GM23338 (cell line): Measurements from ENCODE around the gene ELF5. TPM values are rescaled to one million over a fixed set of nuclear protein-coding genes. Genes with fewer than 3 reads are reported as not detected.

Source experiments
- ATAC-seq: fragments of 200-7000 bp; cut with Tn5 transposase; 3 replicates; pipeline ENCODE4 v1.9.1; 2020
- DNase-seq: peaks from one replicate; pipeline ENCODE4 v3.0.0-alpha.2; 2015; ENCODE audit warnings: low spot score
- H2AFZ ChIP-seq: fragments of 200-600 bp; sonication (generic); 2 replicates; pipeline ENCODE4 v1.8.0; 2016; ENCODE audit warnings: antibody characterized with exemption, mild to moderate bottlenecking, moderate library complexity
- H3F3A ChIP-seq: fragments of 200-600 bp; sonication (generic); replicated peaks from 2 replicates; pipeline ENCODE4 v1.8.0; 2017; ENCODE audit warnings: antibody characterized with exemption, mixed run types, low read depth
- H3K27ac ChIP-seq: fragments of 200-600 bp; sonication (generic); 2 replicates; pipeline ENCODE4 v1.6.1; 2016; ENCODE audit warnings: low read depth
- H3K27me3 ChIP-seq: fragments of 200-600 bp; sonication (generic); 2 replicates; pipeline ENCODE4 v1.8.0; 2016; ENCODE audit warnings: mild to moderate bottlenecking, mixed run types, moderate library complexity; ENCODE audit not compliant: insufficient read depth
- H3K36me3 ChIP-seq: fragments of 200-600 bp; sonication (generic); 2 replicates; pipeline ENCODE4 v1.8.0; 2016; ENCODE audit warnings: mild to moderate bottlenecking; ENCODE audit not compliant: insufficient read depth
- H3K4me1 ChIP-seq: fragments of 200-600 bp; sonication (generic); 2 replicates; pipeline ENCODE4 v1.8.0; 2016; ENCODE audit warnings: mild to moderate bottlenecking, moderate library complexity; ENCODE audit not compliant: insufficient read depth
- H3K4me2 ChIP-seq: fragments of 200-600 bp; sonication (generic); 2 replicates; pipeline ENCODE4 v1.7.1; 2017; ENCODE audit warnings: mixed run types
- H3K4me3 ChIP-seq: fragments of 200-600 bp; sonication (generic); 2 replicates; pipeline ENCODE4 v1.6.1; 2016; ENCODE audit warnings: mixed run types
- H3K79me2 ChIP-seq: fragments of 200-600 bp; sonication (generic); replicated peaks from 2 replicates; pipeline ENCODE4 v1.8.0; 2017; ENCODE audit warnings: mild to moderate bottlenecking; ENCODE audit not compliant: insufficient read depth
- H3K9me2 ChIP-seq: fragments of 200-600 bp; sonication (generic); 2 replicates; pipeline ENCODE4 v1.8.0; 2017; ENCODE audit not compliant: insufficient read depth
- H4K20me1 ChIP-seq: fragments of 200-600 bp; sonication (generic); replicated peaks from 2 replicates; pipeline ENCODE4 v1.8.0; 2017; ENCODE audit warnings: mild to moderate bottlenecking; ENCODE audit not compliant: insufficient read depth
- H3K27ac Mint-ChIP-seq: 2 replicates; pipeline ENCODE4 v1.8.0; 2020; ENCODE audit warnings: inconsistent platforms, mild to moderate bottlenecking, moderate library complexity, mixed read lengths
- H3K27me3 Mint-ChIP-seq: 3 replicates; pipeline ENCODE4 v1.8.0; 2022; ENCODE audit warnings: low read depth, mild to moderate bottlenecking, moderate library complexity, mixed read lengths, inconsistent platforms; ENCODE audit not compliant: insufficient read depth, poor library complexity
- H3K36me3 Mint-ChIP-seq: 3 replicates; pipeline ENCODE4 v1.8.0; 2021; ENCODE audit warnings: low read depth, mild to moderate bottlenecking, inconsistent platforms, moderate library complexity, mixed read lengths
- H3K4me1 Mint-ChIP-seq: 3 replicates; pipeline ENCODE4 v1.8.0; 2020; ENCODE audit warnings: mild to moderate bottlenecking, inconsistent platforms, mixed read lengths
- H3K4me3 Mint-ChIP-seq: 3 replicates; pipeline ENCODE4 v1.8.0; 2021; ENCODE audit warnings: moderate library complexity, mild to moderate bottlenecking, inconsistent platforms, mixed read lengths
- H3K9me3 Mint-ChIP-seq: 3 replicates; pipeline ENCODE4 v1.8.0; 2020; ENCODE audit warnings: moderate library complexity, mild to moderate bottlenecking, inconsistent platforms, mixed read lengths
- EZH2 ChIP-seq: fragments of 200-600 bp; sonication (generic); IDR thresholded peaks from one replicate; pipeline ENCODE4 v1.8.0; 2017; ENCODE audit warnings: antibody characterized with exemption, mild to moderate bottlenecking, low read depth; ENCODE audit not compliant: unreplicated experiment
- EZH2phosphoT487 ChIP-seq: fragments of 200-600 bp; sonication (generic); IDR thresholded peaks from one replicate; pipeline ENCODE4 v1.8.1; 2018; ENCODE audit warnings: antibody characterized with exemption; ENCODE audit not compliant: unreplicated experiment
- JUNB ChIP-seq: IDR thresholded peaks from one replicate; pipeline ENCODE4 v1.6.1; 2016; ENCODE audit warnings: antibody characterized with exemption; ENCODE audit not compliant: unreplicated experiment
- NANOG ChIP-seq: IDR thresholded peaks from 2 replicates; pipeline ENCODE4 v1.6.1; 2016; ENCODE audit warnings: antibody characterized with exemption, borderline replicate concordance
- POLR2AphosphoS5 ChIP-seq: IDR thresholded peaks from 2 replicates; pipeline ENCODE4 v1.6.1; 2016; ENCODE audit warnings: antibody characterized with exemption, low read depth
- STAT1 ChIP-seq: IDR thresholded peaks from one replicate; pipeline ENCODE4 v1.6.1; 2016; ENCODE audit warnings: antibody characterized with exemption; ENCODE audit not compliant: unreplicated experiment
- polyA plus RNA-seq: library from polyadenylated mRNA; unstranded; fragments of >200 nt; fragmentation: Nextera tagmentation; extraction: Ambion mirVana; gene quantifications from 2 replicates; pipeline ENCODE4 v1.2.1, GENCODE V29; 2016
- total RNA-seq: library from RNA; depleted of rRNA; stranded (reverse); fragments of >200 nt; shearing (Covaris generic); gene quantifications from 2 replicates; pipeline ENCODE4 v1.2.3, GENCODE V29; 2014
- TF ChIP-seq, protein P1 (sequence below): fragments of 250-450 bp; sonication (Bioruptor Pico); IDR thresholded peaks from 2 replicates; pipeline ENCODE4 v1.5.0; 2020; ENCODE audit warnings: mild to moderate bottlenecking, moderate library complexity
- TF ChIP-seq, protein P2 (sequence below), 2 experiments: fragments of 200-600 bp in 1 of 2; sonication (generic) in 1 of 2; conservative IDR thresholded peaks; 2 replicates each; pipeline versions ENCODE4 v1.5.1 to v1.6.1; 2016 to 2017; ENCODE audit warnings: antibody characterized with exemption in 2 of 2, low read depth in 2 of 2, mild to moderate bottlenecking in 2 of 2, moderate library complexity in 1 of 2
- TF ChIP-seq, protein P3 (sequence below): IDR thresholded peaks from one replicate; pipeline ENCODE4 v1.6.1; 2018; ENCODE audit warnings: antibody characterized with exemption; ENCODE audit not compliant: unreplicated experiment

ELF5 gene
- total and polyA plus RNA-seq, 2 experiments from 2014 or later, result not detected

DNA sequence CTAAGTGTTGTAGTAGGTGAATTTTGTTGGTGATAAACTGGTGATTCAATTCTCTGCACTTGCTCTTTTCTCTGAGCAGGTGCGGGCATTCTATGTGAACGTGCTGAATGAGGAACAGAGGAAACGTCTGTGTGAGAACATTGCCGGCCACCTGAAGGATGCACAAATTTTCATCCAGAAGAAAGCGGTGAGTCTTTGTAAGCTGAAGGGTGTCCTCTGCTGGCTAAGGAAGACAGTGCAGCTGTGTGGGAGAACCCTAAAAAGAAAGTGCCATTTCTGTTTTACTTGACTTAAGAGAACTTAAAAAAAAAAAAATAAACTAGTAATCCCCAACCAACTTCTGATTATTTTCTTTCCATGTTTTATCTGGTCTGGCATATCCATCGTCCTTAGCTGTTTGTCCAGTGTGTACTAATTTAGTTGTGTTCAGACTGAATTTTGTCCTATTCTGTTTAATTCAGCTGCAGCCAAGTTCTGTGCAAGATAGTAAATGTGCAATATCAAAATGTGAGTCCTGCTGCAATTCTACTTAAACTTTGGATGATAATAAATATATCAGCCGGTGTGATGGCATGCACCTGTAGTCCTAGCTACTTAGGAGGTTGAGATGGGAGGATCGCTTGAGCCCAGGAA, 45.3 kb downstream of the ELF5 start:
- Histone ChIP-seq H3K27ac (no peak overlapping the region), H2AFZ (no peak overlapping the region), H3K9me2 (no peaks in the 10 kb centered on the region), H4K20me1 (no peaks in the 10 kb centered on the region), H3K27me3 (no peaks in the 10 kb centered on the region), H3K36me3 (peaks cover 32% of the 10 kb centered on the region), H3K4me2 (no peak overlapping the region), H3F3A (no peaks in the 10 kb centered on the region), H3K4me1 (no peaks in the 10 kb centered on the region), H3K79me2 (no peaks in the 10 kb centered on the region), H3K4me3 (no peak overlapping the region)
- Mint-ChIP-seq H3K27ac (no peak overlapping the region), H3K36me3 (peaks cover 68% of the 10 kb centered on the region), H3K9me3 (peaks cover 30% of the 10 kb centered on the region), H3K27me3 (no peaks in the 10 kb centered on the region), H3K4me1 (no peaks in the 10 kb centered on the region), H3K4me3 (no peak overlapping the region)
- DNase-seq (peak; percentile 68), ATAC-seq (no peak)
- TF ChIP-seq EZH2phosphoT487 (no peak), JUNB (no peak), EZH2 (no peak), POLR2AphosphoS5 (no peak), NANOG (no peak), STAT1 (no peak)
- TF ChIP-seq, protein P1, sequence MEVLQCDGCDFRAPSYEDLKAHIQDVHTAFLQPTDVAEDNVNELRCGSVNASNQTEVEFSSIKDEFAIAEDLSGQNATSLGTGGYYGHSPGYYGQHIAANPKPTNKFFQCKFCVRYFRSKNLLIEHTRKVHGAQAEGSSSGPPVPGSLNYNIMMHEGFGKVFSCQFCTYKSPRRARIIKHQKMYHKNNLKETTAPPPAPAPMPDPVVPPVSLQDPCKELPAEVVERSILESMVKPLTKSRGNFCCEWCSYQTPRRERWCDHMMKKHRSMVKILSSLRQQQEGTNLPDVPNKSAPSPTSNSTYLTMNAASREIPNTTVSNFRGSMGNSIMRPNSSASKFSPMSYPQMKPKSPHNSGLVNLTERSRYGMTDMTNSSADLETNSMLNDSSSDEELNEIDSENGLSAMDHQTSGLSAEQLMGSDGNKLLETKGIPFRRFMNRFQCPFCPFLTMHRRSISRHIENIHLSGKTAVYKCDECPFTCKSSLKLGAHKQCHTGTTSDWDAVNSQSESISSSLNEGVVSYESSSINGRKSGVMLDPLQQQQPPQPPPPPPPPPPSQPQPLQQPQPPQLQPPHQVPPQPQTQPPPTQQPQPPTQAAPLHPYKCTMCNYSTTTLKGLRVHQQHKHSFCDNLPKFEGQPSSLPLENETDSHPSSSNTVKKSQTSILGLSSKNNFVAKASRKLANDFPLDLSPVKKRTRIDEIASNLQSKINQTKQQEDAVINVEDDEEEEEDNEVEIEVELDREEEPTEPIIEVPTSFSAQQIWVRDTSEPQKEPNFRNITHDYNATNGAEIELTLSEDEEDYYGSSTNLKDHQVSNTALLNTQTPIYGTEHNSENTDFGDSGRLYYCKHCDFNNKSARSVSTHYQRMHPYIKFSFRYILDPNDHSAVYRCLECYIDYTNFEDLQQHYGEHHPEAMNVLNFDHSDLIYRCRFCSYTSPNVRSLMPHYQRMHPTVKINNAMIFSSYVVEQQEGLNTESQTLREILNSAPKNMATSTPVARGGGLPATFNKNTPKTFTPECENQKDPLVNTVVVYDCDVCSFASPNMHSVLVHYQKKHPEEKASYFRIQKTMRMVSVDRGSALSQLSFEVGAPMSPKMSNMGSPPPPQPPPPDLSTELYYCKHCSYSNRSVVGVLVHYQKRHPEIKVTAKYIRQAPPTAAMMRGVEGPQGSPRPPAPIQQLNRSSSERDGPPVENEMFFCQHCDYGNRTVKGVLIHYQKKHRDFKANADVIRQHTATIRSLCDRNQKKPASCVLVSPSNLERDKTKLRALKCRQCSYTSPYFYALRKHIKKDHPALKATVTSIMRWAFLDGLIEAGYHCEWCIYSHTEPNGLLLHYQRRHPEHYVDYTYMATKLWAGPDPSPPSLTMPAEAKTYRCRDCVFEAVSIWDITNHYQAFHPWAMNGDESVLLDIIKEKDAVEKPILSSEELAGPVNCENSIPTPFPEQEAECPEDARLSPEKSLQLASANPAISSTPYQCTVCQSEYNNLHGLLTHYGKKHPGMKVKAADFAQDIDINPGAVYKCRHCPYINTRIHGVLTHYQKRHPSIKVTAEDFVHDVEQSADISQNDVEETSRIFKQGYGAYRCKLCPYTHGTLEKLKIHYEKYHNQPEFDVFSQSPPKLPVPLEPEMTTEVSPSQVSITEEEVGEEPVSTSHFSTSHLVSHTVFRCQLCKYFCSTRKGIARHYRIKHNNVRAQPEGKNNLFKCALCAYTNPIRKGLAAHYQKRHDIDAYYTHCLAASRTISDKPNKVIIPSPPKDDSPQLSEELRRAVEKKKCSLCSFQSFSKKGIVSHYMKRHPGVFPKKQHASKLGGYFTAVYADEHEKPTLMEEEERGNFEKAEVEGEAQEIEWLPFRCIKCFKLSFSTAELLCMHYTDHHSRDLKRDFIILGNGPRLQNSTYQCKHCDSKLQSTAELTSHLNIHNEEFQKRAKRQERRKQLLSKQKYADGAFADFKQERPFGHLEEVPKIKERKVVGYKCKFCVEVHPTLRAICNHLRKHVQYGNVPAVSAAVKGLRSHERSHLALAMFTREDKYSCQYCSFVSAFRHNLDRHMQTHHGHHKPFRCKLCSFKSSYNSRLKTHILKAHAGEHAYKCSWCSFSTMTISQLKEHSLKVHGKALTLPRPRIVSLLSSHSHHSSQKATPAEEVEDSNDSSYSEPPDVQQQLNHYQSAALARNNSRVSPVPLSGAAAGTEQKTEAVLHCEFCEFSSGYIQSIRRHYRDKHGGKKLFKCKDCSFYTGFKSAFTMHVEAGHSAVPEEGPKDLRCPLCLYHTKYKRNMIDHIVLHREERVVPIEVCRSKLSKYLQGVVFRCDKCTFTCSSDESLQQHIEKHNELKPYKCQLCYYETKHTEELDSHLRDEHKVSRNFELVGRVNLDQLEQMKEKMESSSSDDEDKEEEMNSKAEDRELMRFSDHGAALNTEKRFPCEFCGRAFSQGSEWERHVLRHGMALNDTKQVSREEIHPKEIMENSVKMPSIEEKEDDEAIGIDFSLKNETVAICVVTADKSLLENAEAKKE (CRISPR knock-in tag), result peak; percentile 54; the same call in 1 of the 2 replicates
- TF ChIP-seq, protein P2, sequence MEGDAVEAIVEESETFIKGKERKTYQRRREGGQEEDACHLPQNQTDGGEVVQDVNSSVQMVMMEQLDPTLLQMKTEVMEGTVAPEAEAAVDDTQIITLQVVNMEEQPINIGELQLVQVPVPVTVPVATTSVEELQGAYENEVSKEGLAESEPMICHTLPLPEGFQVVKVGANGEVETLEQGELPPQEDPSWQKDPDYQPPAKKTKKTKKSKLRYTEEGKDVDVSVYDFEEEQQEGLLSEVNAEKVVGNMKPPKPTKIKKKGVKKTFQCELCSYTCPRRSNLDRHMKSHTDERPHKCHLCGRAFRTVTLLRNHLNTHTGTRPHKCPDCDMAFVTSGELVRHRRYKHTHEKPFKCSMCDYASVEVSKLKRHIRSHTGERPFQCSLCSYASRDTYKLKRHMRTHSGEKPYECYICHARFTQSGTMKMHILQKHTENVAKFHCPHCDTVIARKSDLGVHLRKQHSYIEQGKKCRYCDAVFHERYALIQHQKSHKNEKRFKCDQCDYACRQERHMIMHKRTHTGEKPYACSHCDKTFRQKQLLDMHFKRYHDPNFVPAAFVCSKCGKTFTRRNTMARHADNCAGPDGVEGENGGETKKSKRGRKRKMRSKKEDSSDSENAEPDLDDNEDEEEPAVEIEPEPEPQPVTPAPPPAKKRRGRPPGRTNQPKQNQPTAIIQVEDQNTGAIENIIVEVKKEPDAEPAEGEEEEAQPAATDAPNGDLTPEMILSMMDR (conservative IDR thresholded peaks at IDR 0.05; ENCODE audit: low read depth in 2 of 2), result peak; percentile 66 to 72
- TF ChIP-seq, protein P3, sequence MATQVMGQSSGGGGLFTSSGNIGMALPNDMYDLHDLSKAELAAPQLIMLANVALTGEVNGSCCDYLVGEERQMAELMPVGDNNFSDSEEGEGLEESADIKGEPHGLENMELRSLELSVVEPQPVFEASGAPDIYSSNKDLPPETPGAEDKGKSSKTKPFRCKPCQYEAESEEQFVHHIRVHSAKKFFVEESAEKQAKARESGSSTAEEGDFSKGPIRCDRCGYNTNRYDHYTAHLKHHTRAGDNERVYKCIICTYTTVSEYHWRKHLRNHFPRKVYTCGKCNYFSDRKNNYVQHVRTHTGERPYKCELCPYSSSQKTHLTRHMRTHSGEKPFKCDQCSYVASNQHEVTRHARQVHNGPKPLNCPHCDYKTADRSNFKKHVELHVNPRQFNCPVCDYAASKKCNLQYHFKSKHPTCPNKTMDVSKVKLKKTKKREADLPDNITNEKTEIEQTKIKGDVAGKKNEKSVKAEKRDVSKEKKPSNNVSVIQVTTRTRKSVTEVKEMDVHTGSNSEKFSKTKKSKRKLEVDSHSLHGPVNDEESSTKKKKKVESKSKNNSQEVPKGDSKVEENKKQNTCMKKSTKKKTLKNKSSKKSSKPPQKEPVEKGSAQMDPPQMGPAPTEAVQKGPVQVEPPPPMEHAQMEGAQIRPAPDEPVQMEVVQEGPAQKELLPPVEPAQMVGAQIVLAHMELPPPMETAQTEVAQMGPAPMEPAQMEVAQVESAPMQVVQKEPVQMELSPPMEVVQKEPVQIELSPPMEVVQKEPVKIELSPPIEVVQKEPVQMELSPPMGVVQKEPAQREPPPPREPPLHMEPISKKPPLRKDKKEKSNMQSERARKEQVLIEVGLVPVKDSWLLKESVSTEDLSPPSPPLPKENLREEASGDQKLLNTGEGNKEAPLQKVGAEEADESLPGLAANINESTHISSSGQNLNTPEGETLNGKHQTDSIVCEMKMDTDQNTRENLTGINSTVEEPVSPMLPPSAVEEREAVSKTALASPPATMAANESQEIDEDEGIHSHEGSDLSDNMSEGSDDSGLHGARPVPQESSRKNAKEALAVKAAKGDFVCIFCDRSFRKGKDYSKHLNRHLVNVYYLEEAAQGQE, result no peak
